SK-N-SH treated with all-trans-retinoic acid at 6 μM for 48 hours (cell line): Measurements from ENCODE around the gene DHRS7B.

ENCODE experiments used
- ISL1 ChIP-seq: fragments of 250-450 bp; sonication (Bioruptor Pico); IDR thresholded peaks from 2 replicates; pipeline ENCODE4 v2.1.2; 2022; ENCODE audit warnings: mild to moderate bottlenecking, moderate library complexity
- OSR1 ChIP-seq: fragments of 250-450 bp; sonication (Bioruptor Pico); IDR thresholded peaks from 2 replicates; pipeline ENCODE4 v1.8.0; 2022; ENCODE audit warnings: moderate library complexity, mild to moderate bottlenecking, inconsistent platforms
- PPARA ChIP-seq: fragments of 250-450 bp; sonication (Bioruptor Pico); IDR thresholded peaks from 2 replicates; pipeline ENCODE4 v1.5.0; 2020; ENCODE audit warnings: mild to moderate bottlenecking, borderline replicate concordance
- RARB ChIP-seq: fragments of 250-450 bp; sonication (Bioruptor Pico); IDR thresholded peaks from 2 replicates; pipeline ENCODE4 v1.8.0; 2021; ENCODE audit warnings: mild to moderate bottlenecking, moderate library complexity
- SNAI2 ChIP-seq: fragments of 250-450 bp; sonication (Bioruptor Pico); IDR thresholded peaks from 2 replicates; pipeline ENCODE4 v1.5.0; 2020; ENCODE audit warnings: mild to moderate bottlenecking, moderate library complexity
- TCF4 ChIP-seq: fragments of 250-450 bp; sonication (Bioruptor Pico); IDR thresholded peaks from 2 replicates; pipeline ENCODE4 v1.8.0; 2021; ENCODE audit warnings: mild to moderate bottlenecking, moderate library complexity, borderline replicate concordance
- ZC3H10 ChIP-seq: fragments of 250-450 bp; sonication (Bioruptor Pico); IDR thresholded peaks from 2 replicates; pipeline ENCODE4 v1.5.1; 2021; ENCODE audit warnings: mild to moderate bottlenecking, moderate library complexity
- ZFP30 ChIP-seq: fragments of 450-650 bp; formaldehyde crosslinking; IDR thresholded peaks from 2 replicates; pipeline ENCODE4 v1.5.0; 2022; ENCODE audit warnings: mild to moderate bottlenecking, moderate library complexity
- TF ChIP-seq, protein P1 (sequence below): fragments of 250-450 bp; sonication (Bioruptor Pico); IDR thresholded peaks from 2 replicates; pipeline ENCODE4 v1.5.1; 2020; ENCODE audit warnings: low read depth, mild to moderate bottlenecking, moderate library complexity
- TF ChIP-seq, protein P2 (sequence below): fragments of 250-450 bp; sonication (Bioruptor Pico); IDR thresholded peaks from 2 replicates; pipeline ENCODE4 v1.8.0; 2020; ENCODE audit warnings: mild to moderate bottlenecking, moderate library complexity, borderline replicate concordance

DNA sequence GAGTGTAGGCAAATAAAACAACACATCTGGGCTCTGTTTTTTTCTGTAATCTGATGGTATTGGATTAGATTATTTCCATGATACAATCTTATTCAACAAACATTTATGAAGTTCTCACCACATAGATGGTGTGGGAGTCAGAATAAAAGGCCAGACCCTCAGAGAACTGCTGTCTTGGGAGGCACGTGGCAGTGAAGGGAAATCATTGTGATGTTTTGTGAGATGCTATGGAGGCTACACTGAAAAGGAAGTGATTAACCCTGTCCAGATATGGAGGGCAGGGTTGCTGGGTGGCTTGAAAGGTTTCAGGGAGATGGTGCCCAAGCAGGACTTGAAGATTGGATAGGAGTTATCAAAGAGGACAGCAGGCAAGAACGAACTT lies 35.6 kb downstream of the DHRS7B start:
- TF ChIP-seq SNAI2 (no peak), TCF4 (CRISPR knock-in tag) (no peak), PPARA (CRISPR knock-in tag) (no peak), ZC3H10 (no peak), ZFP30 (CRISPR knock-in tag) (no peak), ISL1 (CRISPR knock-in tag) (no peak), OSR1 (CRISPR knock-in tag) (no peak), RARB (CRISPR knock-in tag) (no peak)
- TF ChIP-seq, protein P1, sequence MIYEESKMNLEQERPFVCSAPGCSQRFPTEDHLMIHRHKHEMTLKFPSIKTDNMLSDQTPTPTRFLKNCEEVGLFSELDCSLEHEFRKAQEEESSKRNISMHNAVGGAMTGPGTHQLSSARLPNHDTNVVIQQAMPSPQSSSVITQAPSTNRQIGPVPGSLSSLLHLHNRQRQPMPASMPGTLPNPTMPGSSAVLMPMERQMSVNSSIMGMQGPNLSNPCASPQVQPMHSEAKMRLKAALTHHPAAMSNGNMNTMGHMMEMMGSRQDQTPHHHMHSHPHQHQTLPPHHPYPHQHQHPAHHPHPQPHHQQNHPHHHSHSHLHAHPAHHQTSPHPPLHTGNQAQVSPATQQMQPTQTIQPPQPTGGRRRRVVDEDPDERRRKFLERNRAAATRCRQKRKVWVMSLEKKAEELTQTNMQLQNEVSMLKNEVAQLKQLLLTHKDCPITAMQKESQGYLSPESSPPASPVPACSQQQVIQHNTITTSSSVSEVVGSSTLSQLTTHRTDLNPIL = no peak
- TF ChIP-seq, protein P2, sequence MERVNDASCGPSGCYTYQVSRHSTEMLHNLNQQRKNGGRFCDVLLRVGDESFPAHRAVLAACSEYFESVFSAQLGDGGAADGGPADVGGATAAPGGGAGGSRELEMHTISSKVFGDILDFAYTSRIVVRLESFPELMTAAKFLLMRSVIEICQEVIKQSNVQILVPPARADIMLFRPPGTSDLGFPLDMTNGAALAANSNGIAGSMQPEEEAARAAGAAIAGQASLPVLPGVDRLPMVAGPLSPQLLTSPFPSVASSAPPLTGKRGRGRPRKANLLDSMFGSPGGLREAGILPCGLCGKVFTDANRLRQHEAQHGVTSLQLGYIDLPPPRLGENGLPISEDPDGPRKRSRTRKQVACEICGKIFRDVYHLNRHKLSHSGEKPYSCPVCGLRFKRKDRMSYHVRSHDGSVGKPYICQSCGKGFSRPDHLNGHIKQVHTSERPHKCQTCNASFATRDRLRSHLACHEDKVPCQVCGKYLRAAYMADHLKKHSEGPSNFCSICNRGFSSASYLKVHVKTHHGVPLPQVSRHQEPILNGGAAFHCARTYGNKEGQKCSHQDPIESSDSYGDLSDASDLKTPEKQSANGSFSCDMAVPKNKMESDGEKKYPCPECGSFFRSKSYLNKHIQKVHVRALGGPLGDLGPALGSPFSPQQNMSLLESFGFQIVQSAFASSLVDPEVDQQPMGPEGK (CRISPR knock-in tag) = no peak
